ENCODE measurements around the gene OR4C45. TPM values are rescaled to one million over a fixed set of nuclear protein-coding genes. Genes with fewer than 3 reads are reported as not detected.
"Not testable (repeated sequence)": the region's sequence is repeated elsewhere in the genome, so short reads cannot be mapped to it uniquely, and the experiment has no call there.

The OR4C45 gene
- total RNA-seq, 1 experiment from 2014 or later = not detected

- Histone ChIP-seq H3K27me3 (ENCODE audit: low read length) (no peaks in the 10 kb centered on the region), H3K4me2 (ENCODE audit: low read length) (no peak overlapping the region), H4K20me1 (ENCODE audit: low read length) (no peaks in the 10 kb centered on the region), H3K9ac (ENCODE audit: low read length) (no peak overlapping the region), H3K4me3 (ENCODE audit: low read length) (no peak overlapping the region), H3F3A (ENCODE audit: low read length, unreplicated experiment) (no peaks in the 10 kb centered on the region), H3K36me3 (ENCODE audit: low read depth, low read length) (no peaks in the 10 kb centered on the region; the same call in 1 of the 2 replicates), H3K79me2 (ENCODE audit: low read length) (no peaks in the 10 kb centered on the region), H3K9me2 (replicated peaks; ENCODE audit: low read length) (no peaks in the 10 kb centered on the region), H3K9me3 (ENCODE audit: low read length) (no peaks in the 10 kb centered on the region), H2AFZ (ENCODE audit: low read length) (no peak overlapping the region), H3K4me1 (ENCODE audit: insufficient read depth, low read length) (no peaks in the 10 kb centered on the region), H3K27ac (ENCODE audit: low read length) (no peak overlapping the region)
- no TSS peak for BruUV-seq (replicated peaks)
- no peak for DNase-seq
- TF ChIP-seq EZH2 (IDR thresholded peaks at IDR 0.05; ENCODE audit: low read length, unreplicated experiment) = no peak
- no peak for TF ChIP-seq EZH2phosphoT487 (IDR thresholded peaks at IDR 0.05; ENCODE audit: borderline replicate concordance, low read length)
- TF ChIP-seq, protein P1, sequence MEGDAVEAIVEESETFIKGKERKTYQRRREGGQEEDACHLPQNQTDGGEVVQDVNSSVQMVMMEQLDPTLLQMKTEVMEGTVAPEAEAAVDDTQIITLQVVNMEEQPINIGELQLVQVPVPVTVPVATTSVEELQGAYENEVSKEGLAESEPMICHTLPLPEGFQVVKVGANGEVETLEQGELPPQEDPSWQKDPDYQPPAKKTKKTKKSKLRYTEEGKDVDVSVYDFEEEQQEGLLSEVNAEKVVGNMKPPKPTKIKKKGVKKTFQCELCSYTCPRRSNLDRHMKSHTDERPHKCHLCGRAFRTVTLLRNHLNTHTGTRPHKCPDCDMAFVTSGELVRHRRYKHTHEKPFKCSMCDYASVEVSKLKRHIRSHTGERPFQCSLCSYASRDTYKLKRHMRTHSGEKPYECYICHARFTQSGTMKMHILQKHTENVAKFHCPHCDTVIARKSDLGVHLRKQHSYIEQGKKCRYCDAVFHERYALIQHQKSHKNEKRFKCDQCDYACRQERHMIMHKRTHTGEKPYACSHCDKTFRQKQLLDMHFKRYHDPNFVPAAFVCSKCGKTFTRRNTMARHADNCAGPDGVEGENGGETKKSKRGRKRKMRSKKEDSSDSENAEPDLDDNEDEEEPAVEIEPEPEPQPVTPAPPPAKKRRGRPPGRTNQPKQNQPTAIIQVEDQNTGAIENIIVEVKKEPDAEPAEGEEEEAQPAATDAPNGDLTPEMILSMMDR (conservative IDR thresholded peaks at IDR 0.05; ENCODE audit: low read depth, low read length) = no peak
- CTCF ChIA-PET = no interaction called here
- no peak for ATAC-seq
- intact Hi-C loops (cut with micrococcal nuclease) = no loop called here
- POLR2A ChIA-PET (ENCODE audit: unreplicated experiment) = no interaction called here
These were observed 12.0 kb downstream of the OR4C45 start for GRCh38 chr11:50044647-50045046.

DNA sequence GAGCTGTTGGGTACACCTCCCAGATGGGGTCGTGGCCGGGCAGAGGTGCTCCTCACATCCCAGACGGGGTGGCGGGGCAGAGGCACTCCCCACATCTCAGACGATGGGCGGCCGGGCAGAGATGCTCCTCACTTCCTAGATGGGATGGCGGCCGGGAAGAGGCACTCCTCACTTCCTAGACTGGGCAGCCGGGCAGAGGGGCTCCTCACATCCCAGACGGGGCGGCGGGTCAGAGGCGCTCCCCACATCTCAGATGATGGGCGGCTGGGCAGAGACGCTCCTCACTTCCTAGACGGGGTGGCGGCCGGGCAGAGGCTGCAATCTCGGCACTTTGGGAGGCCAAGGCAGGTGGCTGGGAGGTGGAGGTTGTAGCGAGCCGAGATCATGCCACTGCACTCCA, 30.4 kb downstream of the OR4C45 start:
- DNase-seq; H3K9me3 ChIP-seq (ENCODE audit: low read length); H3K27me3 ChIP-seq (ENCODE audit: low read length); H3K9ac ChIP-seq (ENCODE audit: low read length); CTCF ChIA-PET; POLR2A ChIA-PET (ENCODE audit: unreplicated experiment); H4K20me1 ChIP-seq (ENCODE audit: low read length); H3K4me2 ChIP-seq (ENCODE audit: low read length); H3K36me3 ChIP-seq (ENCODE audit: low read depth, low read length); intact Hi-C loops (cut with micrococcal nuclease); ATAC-seq; H3K4me1 ChIP-seq (ENCODE audit: insufficient read depth, low read length); H3F3A ChIP-seq (ENCODE audit: low read length, unreplicated experiment); H3K4me3 ChIP-seq (ENCODE audit: low read length); H3K27ac ChIP-seq (ENCODE audit: low read length); H3K9me2 ChIP-seq (replicated peaks; ENCODE audit: low read length); BruUV-seq (replicated peaks); H3K79me2 ChIP-seq (ENCODE audit: low read length); H2AFZ ChIP-seq (ENCODE audit: low read length): not testable (repeated sequence)

DNA sequence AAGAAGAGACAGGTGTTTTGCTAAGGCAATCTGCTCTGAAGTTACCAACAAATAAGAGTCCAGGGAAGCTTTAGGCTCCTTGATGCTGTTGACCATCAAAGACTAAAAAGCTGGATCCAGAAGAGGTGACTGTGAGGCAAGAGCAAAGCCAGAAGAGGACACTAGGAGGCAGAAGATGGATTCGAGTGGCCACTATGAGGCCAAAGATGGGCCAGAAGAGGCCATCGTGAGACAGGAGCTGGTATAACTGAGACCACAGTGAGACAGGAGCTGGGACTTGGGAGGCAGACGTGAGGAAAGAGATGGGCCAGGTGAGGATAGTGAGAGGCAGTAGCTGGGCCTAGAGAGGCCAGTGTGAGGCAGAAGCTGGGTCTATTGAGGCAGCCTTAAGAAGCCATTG, 37.7 kb downstream of the OR4C45 start:
- no peaks in the 10 kb centered on the region for H3K4me1 ChIP-seq (ENCODE audit: insufficient read depth, low read length)
- H3K4me2 ChIP-seq (ENCODE audit: low read length) = no peak overlapping the region
- no peak overlapping the region for H2AFZ ChIP-seq (ENCODE audit: low read length)
- no TSS peak for BruUV-seq (replicated peaks)
- no peaks in the 10 kb centered on the region for H3K79me2 ChIP-seq (ENCODE audit: low read length)
- no peaks in the 10 kb centered on the region for H3K27me3 ChIP-seq (ENCODE audit: low read length)
- POLR2A ChIA-PET (ENCODE audit: unreplicated experiment) = no interaction called here
- H3K9me3 ChIP-seq (ENCODE audit: low read length) = no peaks in the 10 kb centered on the region
- no peaks in the 10 kb centered on the region for H4K20me1 ChIP-seq (ENCODE audit: low read length)
- H3F3A ChIP-seq (ENCODE audit: low read length, unreplicated experiment) = no peaks in the 10 kb centered on the region
- no peak for ATAC-seq
- no peaks in the 10 kb centered on the region for H3K9me2 ChIP-seq (replicated peaks; ENCODE audit: low read length)
- TF ChIP-seq, protein P1 (conservative IDR thresholded peaks at IDR 0.05; ENCODE audit: low read depth, low read length) = no peak
- TF ChIP-seq EZH2 (IDR thresholded peaks at IDR 0.05; ENCODE audit: low read length, unreplicated experiment) (no peak), EZH2phosphoT487 (IDR thresholded peaks at IDR 0.05; ENCODE audit: borderline replicate concordance, low read length) (no peak)
- H3K27ac ChIP-seq (ENCODE audit: low read length) = no peak overlapping the region
- no peak overlapping the region for H3K9ac ChIP-seq (ENCODE audit: low read length)
- no peak overlapping the region for H3K4me3 ChIP-seq (ENCODE audit: low read length)
- no peak for DNase-seq
- intact Hi-C loops (cut with micrococcal nuclease) = no loop called here
- H3K36me3 ChIP-seq (ENCODE audit: low read depth, low read length) = no peaks in the 10 kb centered on the region
- CTCF ChIA-PET = no interaction called here

Measured in PC-3 (cell line).